Germinal center (tissue), 1 donor: ENCODE results near the gene GTPBP10.
A peak's percentile ranks its signal among the peaks of the same experiment; 100 is the strongest.

Experiments
- DNase-seq: peaks from one replicate; pipeline ENCODE4 v3.0.0; 2012; ENCODE audit warnings: mixed read lengths, low spot score

The GTPBP10 gene

GRCh38 chr7:90351987-90352386 is 5.5 kb downstream of the GTPBP10 start:
- DNase-seq, result no peak

- DNase-seq, result no peak
Measured at GRCh38 chr7:90383422-90383821, 36.9 kb downstream of the GTPBP10 start.

GRCh38 chr7:90383861-90384260 is 37.3 kb downstream of the GTPBP10 start:
- no peak for DNase-seq

GRCh38 chr7:90384433-90384832 is 37.9 kb downstream of the GTPBP10 start:
- DNase-seq, result no peak

GRCh38 chr7:90387470-90388240 is 41.1 kb downstream of the GTPBP10 start:
- DNase-seq, result no peak

GRCh38 chr7:90390926-90391325 is 44.4 kb downstream of the GTPBP10 start:
- DNase-seq, result no peak

- DNase-seq, result no peak
Measured at GRCh38 chr7:90391488-90391887, 45.0 kb downstream of the GTPBP10 start.

GRCh38 chr7:90396420-90396819 is 49.9 kb downstream of the GTPBP10 start:
- no peak for DNase-seq

GRCh38 chr7:90401989-90402388 is 55.5 kb downstream of the GTPBP10 start:
- no peak for DNase-seq

GRCh38 chr7:90402785-90403173 is 56.3 kb downstream of the GTPBP10 start:
- DNase-seq, result no peak

GRCh38 chr7:90403174-90404113 is 56.9 kb downstream of the GTPBP10 start, which contains the start of gene CLDN12:
TSS of gene CLDN12 (plus strand) at chr7:90403461. CDS start at chr7:90412677, 9,216 bp downstream.
- peak; percentile 59 for DNase-seq

GRCh38 chr7:90404777-90405176 is 58.3 kb downstream of the GTPBP10 start:
- DNase-seq, result no peak

- DNase-seq, result no peak
Measured at GRCh38 chr7:90407484-90407821, 60.9 kb downstream of the GTPBP10 start.

GRCh38 chr7:90408142-90408541 is 61.6 kb downstream of the GTPBP10 start:
- DNase-seq, result no peak

- no peak for DNase-seq
Measured at GRCh38 chr7:90409667-90410066, 63.2 kb downstream of the GTPBP10 start.

GRCh38 chr7:90411510-90411909 is 65.0 kb downstream of the GTPBP10 start:
- DNase-seq, result no peak

- no peak for DNase-seq
Measured at GRCh38 chr7:90412458-90413184, 66.1 kb downstream of the GTPBP10 start.

GRCh38 chr7:90413185-90413528 is 66.6 kb downstream of the GTPBP10 start:
- DNase-seq, result no peak

GRCh38 chr7:90421651-90422050 is 75.1 kb downstream of the GTPBP10 start:
- DNase-seq, result no peak

- no peak for DNase-seq
Measured at GRCh38 chr7:90424720-90425119, 78.2 kb downstream of the GTPBP10 start.

GRCh38 chr7:90425376-90425775 is 78.9 kb downstream of the GTPBP10 start:
- DNase-seq, result no peak

GRCh38 chr7:90430614-90431460 is 84.3 kb downstream of the GTPBP10 start:
- DNase-seq, result no peak
